ENCODE results near the gene CASTOR1. TPM values are rescaled to one million over a fixed set of nuclear protein-coding genes. Genes with fewer than 3 reads are reported as not detected.

The CASTOR1 gene
- total and polyA plus RNA-seq, 11 donors = 3.8 to 16.6 (median 7.1) TPM

- TF ChIP-seq CTCF (IDR thresholded peaks at IDR 0.05) (no peak), POLR2A (IDR thresholded peaks at IDR 0.05) (no peak)
- peaks cover 0 to 53% (median 30%) of the 10 kb centered on the region in 9 donors for H3K36me3 ChIP-seq
- peaks cover 12 to 45% (median 37%) of the 10 kb centered on the region in 12 donors for H3K4me1 ChIP-seq
- DNase-seq = peak in 4 of 5 donors; percentile 20 to 73 (median 62)
- no peaks in the 10 kb centered on the region for H3K9me3 ChIP-seq
- intact Hi-C loops (cut with DNase I) = loop anchor here in 4 of 10 donors (1.0 to 5.0 kb wide), 4 partner anchors 15 to 52 kb away; partner anchors contain the start of gene TBC1D10A (in 1 of the 4)
- 43 to 63% (median 47%) methylated on average over 1 to 3 of the region's 3 CpGs for WGBS, 4 donors
- H3K27me3 ChIP-seq = no peaks in the 10 kb centered on the region
- H3K27ac ChIP-seq = peak overlapping the region; percentile 84 to 98 (median 94)
- peak; percentile 6 to 24 (median 9) for ATAC-seq
- H3K4me3 ChIP-seq = peak overlapping the region in 7 of 12 donors; percentile 77 to 95 (median 88)
These were observed 1.2 kb upstream of the CASTOR1 start for GRCh38 chr22:30290342-30291057.

GRCh38 chr22:30289980-30290313 is 642 bp upstream of the CASTOR1 start:
- H3K4me1 ChIP-seq = peaks cover 12 to 45% (median 37%) of the 10 kb centered on the region in 12 donors
- no peak for TF ChIP-seq POLR2A (IDR thresholded peaks at IDR 0.05)
- 17 to 32% (median 25%) methylated on average over 8 to 12 of the region's 12 CpGs for WGBS, 4 donors
- H3K27ac ChIP-seq = peak overlapping the region; percentile 84 to 98 (median 94)
- DNase-seq = peak in 1 of 5 donors; percentile 18
- H3K4me3 ChIP-seq = peak overlapping the region in 10 of 12 donors; percentile 3 to 99 (median 87)
- H3K9me3 ChIP-seq = no peaks in the 10 kb centered on the region
- ATAC-seq = peak in 2 of 4 donors; percentile 3 to 4
- H3K27me3 ChIP-seq = no peaks in the 10 kb centered on the region
- intact Hi-C loops (cut with DNase I) = loop anchor here (1.0 to 5.0 kb wide), 9 partner anchors 32 to 97 kb away; partner anchors contain the start of genes TBC1D10A (in 7 of the 10), SF3A1 (in 6 of the 10), CCDC157 (in 5 of the 10) and RNF215 (in 3 of the 10)
- H3K36me3 ChIP-seq = peaks cover 0 to 53% (median 34%) of the 10 kb centered on the region in 9 donors

GRCh38 chr22:30288419-30289140 is 725 bp downstream of the CASTOR1 start:
- 13 to 19% (median 18%) methylated on average over 19 to 27 of the region's 27 CpGs for WGBS, 4 donors
- peak overlapping the region; percentile 62 to 99 (median 87) for H3K4me3 ChIP-seq
- no peak for TF ChIP-seq CTCF (IDR thresholded peaks at IDR 0.05)
- no peak for TF ChIP-seq POLR2A (IDR thresholded peaks at IDR 0.05)
- H3K9me3 ChIP-seq = no peaks in the 10 kb centered on the region
- peak in 1 of 5 donors; percentile 51 for DNase-seq
- peaks cover 12 to 45% (median 37%) of the 10 kb centered on the region in 12 donors for H3K4me1 ChIP-seq
- no peaks in the 10 kb centered on the region for H3K27me3 ChIP-seq
- no peak for ATAC-seq
- peak overlapping the region; percentile 84 to 97 (median 94) for H3K27ac ChIP-seq
- peaks cover 0 to 44% (median 23%) of the 10 kb centered on the region in 9 donors for H3K36me3 ChIP-seq
- intact Hi-C loops (cut with DNase I) = loop anchor here in 9 of 10 donors (1.0 to 5.0 kb wide), 11 partner anchors 23 to 136 kb away; partner anchors contain the start of genes RNF215 (in 7 of the 9), SF3A1 (in 6 of the 9), TBC1D10A (in 6 of the 9) and CCDC157 (in 5 of the 9)

- peaks cover 0 to 36% (median 16%) of the 10 kb centered on the region in 9 donors for H3K36me3 ChIP-seq
- peaks cover 12 to 50% (median 37%) of the 10 kb centered on the region in 12 donors for H3K4me1 ChIP-seq
- ATAC-seq = peak; percentile 62 to 75 (median 68)
- peak; percentile 84 to 91 (median 88) for DNase-seq
- TF ChIP-seq POLR2A (IDR thresholded peaks at IDR 0.05) (peak in 1 of 2 donors; percentile 68), CTCF (IDR thresholded peaks at IDR 0.05) (peak; percentile 65 to 80 (median 76))
- H3K27ac ChIP-seq = peak overlapping the region; percentile 84 to 97 (median 94)
- peak overlapping the region in 11 of 12 donors; percentile 74 to 99 (median 88) for H3K4me3 ChIP-seq
- WGBS, 4 donors = 18 to 25% (median 21%) methylated on average over 4 to 5 of the region's 5 CpGs
- intact Hi-C loops (cut with DNase I) = loop anchor here (1.0 to 5.0 kb wide), 12 partner anchors 23 to 136 kb away; partner anchors contain the start of genes RNF215 (in 8 of the 10), CCDC157 (in 5 of the 10), SF3A1 (in 5 of the 10) and TBC1D10A (in 5 of the 10)
- H3K9me3 ChIP-seq = no peaks in the 10 kb centered on the region
- H3K27me3 ChIP-seq = no peaks in the 10 kb centered on the region
These were observed 1.5 kb downstream of the CASTOR1 start for GRCh38 chr22:30287648-30288418.

Data from heart left ventricle (tissue), 16 donors.